ENCODE results near the gene KCNK15.

GRCh38 chr20:44773070-44773829 lies 27.6 kb downstream of the KCNK15 start:
- no peak for TF ChIP-seq CTCF (IDR thresholded peaks at IDR 0.05)
- no peak for TF ChIP-seq ZFX (IDR thresholded peaks at IDR 0.05; ENCODE audit: borderline replicate concordance)
